Measurements from ENCODE around the gene PKDCC. TPM values are rescaled to one million over a fixed set of nuclear protein-coding genes. Genes with fewer than 3 reads are reported as not detected.

The PKDCC gene
- total RNA-seq, result 0.20 TPM in 1 of 2 replicates, not detected in the other
- total RNA-seq (2013), result 3.2 TPM
- polyA plus RNA-seq, result 0.45 and 0.82 TPM in 2 replicates
- polyA minus RNA-seq, result 3.3 TPM in 1 of 2 replicates, not detected in the other

DNA sequence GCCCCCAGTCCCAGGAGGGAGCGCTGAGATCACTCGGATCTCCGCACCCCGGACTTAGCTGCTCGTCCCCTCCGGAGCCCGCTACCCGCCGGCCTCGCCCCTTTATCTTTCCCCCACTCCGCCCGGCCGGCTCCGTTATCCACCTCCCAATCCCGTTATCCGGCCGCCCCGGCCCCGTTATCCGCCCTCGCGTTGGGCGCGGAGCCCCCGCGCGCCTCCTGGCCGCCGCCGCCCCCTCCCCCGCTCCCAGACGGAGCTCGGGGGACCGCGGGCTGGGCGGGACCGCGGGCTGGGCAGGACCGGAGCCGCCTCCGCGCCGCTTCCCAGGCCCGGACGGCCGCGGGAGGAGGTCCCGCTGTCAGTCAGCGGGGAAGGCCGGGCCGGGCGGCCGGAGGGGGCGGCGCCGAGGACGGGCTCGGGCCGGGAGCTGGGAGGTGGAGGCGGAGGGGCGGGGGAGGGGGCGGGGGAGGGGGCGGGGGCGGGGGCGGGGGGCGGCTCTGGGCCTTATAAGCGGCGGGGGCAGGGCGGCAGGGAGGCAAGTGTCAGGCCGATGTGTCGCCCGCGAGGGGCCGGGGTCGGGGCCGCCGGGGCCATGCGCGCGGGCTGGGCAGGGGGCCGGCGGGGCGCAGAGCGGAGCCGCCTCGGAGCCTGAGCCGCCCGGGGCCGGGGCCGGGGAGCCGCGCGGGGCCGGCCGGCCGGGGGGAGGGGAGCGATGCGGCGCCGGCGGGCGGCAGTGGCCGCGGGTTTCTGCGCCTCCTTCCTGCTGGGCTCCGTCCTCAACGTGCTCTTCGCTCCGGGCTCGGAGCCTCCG is at the start of gene PKDCC:
Gene PKDCC, plus strand, starts transcription at position 534 of the 811 bp plus-strand sequence. Its CDS starts 179 bp downstream, at position 713.
- TF ChIP-seq, protein P1, sequence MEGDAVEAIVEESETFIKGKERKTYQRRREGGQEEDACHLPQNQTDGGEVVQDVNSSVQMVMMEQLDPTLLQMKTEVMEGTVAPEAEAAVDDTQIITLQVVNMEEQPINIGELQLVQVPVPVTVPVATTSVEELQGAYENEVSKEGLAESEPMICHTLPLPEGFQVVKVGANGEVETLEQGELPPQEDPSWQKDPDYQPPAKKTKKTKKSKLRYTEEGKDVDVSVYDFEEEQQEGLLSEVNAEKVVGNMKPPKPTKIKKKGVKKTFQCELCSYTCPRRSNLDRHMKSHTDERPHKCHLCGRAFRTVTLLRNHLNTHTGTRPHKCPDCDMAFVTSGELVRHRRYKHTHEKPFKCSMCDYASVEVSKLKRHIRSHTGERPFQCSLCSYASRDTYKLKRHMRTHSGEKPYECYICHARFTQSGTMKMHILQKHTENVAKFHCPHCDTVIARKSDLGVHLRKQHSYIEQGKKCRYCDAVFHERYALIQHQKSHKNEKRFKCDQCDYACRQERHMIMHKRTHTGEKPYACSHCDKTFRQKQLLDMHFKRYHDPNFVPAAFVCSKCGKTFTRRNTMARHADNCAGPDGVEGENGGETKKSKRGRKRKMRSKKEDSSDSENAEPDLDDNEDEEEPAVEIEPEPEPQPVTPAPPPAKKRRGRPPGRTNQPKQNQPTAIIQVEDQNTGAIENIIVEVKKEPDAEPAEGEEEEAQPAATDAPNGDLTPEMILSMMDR (IDR thresholded peaks at IDR 0.05), result no peak
- TF ChIP-seq EZH2 (IDR thresholded peaks at IDR 0.05; ENCODE audit: borderline replicate concordance, insufficient read depth, low read depth, low read length, poor library complexity, severe bottlenecking), result no peak
- Histone ChIP-seq H3K9ac (ENCODE audit: low read length) (peak within 1 kb of the TSS; percentile 62), H3K79me2 (ENCODE audit: control insufficient read depth, insufficient read depth, low read length) (no peaks in the 10 kb centered on the region), H3K9me3 (ENCODE audit: control extremely low read depth in 1 of 3, control insufficient read depth in 2 of 3, insufficient read depth in 1 of 3, low read length in 2 of 3) (no peaks in the 10 kb centered on the region), H3K4me3 (ENCODE audit: control extremely low read depth in 1 of 5, extremely low read depth in 1 of 5, insufficient read depth in 1 of 5, low read depth in 2 of 5, low read length in 4 of 5) (peak within 1 kb of the TSS in 4 of 5 experiments; percentile 22 to 67 (median 48)), H3K4me2 (replicated peaks; ENCODE audit: low read depth, low read length, poor library complexity, severe bottlenecking) (peak within 1 kb of the TSS; percentile 92), H3K27me3 (replicated peaks in 1 of 4; ENCODE audit: control extremely low read depth in 1 of 4, control insufficient read depth in 3 of 4, insufficient read depth in 4 of 4, low read length in 3 of 4) (peaks cover 0 to 56% (median 13%) of the 10 kb centered on the region in 4 experiments), H3K27ac (ENCODE audit: low read length in 2 of 2) (no peak within 1 kb of the TSS), H3K36me3 (replicated peaks in 1 of 2; ENCODE audit: control extremely low read depth in 1 of 2, control insufficient read depth in 1 of 2, extremely low read depth in 1 of 2, insufficient read depth in 2 of 2, low read length in 1 of 2) (no peaks in the 10 kb centered on the region), H4K20me1 (ENCODE audit: control insufficient read depth, insufficient read depth, low read length, poor library complexity, severe bottlenecking) (no peaks in the 10 kb centered on the region), H2AFZ (ENCODE audit: insufficient read depth, low read depth, low read length, poor library complexity, severe bottlenecking) (peak within 1 kb of the TSS; percentile 64), H3K4me1 (ENCODE audit: control insufficient read depth in 2 of 2, insufficient read depth in 2 of 2, low read length in 2 of 2) (peaks cover 12 to 13% of the 10 kb centered on the region in 2 donors)
- H3K27me3 Mint-ChIP-seq, result peaks cover 52% of the 10 kb centered on the region
- intact Hi-C loops (cut with micrococcal nuclease), result no loop called here
- peaks cover 7% of the 10 kb centered on the region for H3K4me1 Mint-ChIP-seq
- ATAC-seq (ENCODE audit: low read depth) (peak; percentile 58), DNase-seq (peak; percentile 48)
- CTCF ChIA-PET, result interaction anchor here (1.1 kb wide), 1 partner anchor 178 kb away, joined by 3 read pairs; no protein-coding TSS in a partner anchor
- 1% methylated on average over 84 of the region's 111 CpGs for WGBS (ENCODE audit: insufficient coverage)
- POLR2A ChIA-PET, result no interaction called here
- no peak within 1 kb of the TSS for H3K27ac Mint-ChIP-seq
- H3K4me3 Mint-ChIP-seq, result peak within 1 kb of the TSS; percentile 85
- H3K9me3 Mint-ChIP-seq (ENCODE audit: insufficient read depth), result no peaks in the 10 kb centered on the region
